ENCODE data around the gene ANTXR2. TPM values are rescaled to one million over a fixed set of nuclear protein-coding genes. Genes with fewer than 3 reads are reported as not detected.
"Not testable (repeated sequence)": the region's sequence is repeated elsewhere in the genome, so short reads cannot be mapped to it uniquely, and the experiment has no call there.

ANTXR2 gene
- total RNA-seq, 2 donors from 2014 or later, result 111 to 164 TPM

GRCh38 chr4:80007745-80008149 lies 65.3 kb downstream of the ANTXR2 start:
- intact Hi-C loops (cut with DNase I), result no loop called here

GRCh38 chr4:80006935-80007744 lies 65.9 kb downstream of the ANTXR2 start:
- DNase-seq (ENCODE audit: low spot score), result no peak
- intact Hi-C loops (cut with DNase I), result no loop called here

More at GRCh38 chr4:80007745-80008149, 65.3 kb downstream of the ANTXR2 start:
- DNase-seq (ENCODE audit: low spot score), result no peak

GRCh38 chr4:80005863-80006262 lies 67.2 kb downstream of the ANTXR2 start:
- DNase-seq (ENCODE audit: low spot score), result no peak
- intact Hi-C loops (cut with DNase I), result no loop called here

GRCh38 chr4:80004319-80004718 lies 68.7 kb downstream of the ANTXR2 start:
- intact Hi-C loops (cut with DNase I), result no loop called here
- no peak for DNase-seq (ENCODE audit: low spot score)

GRCh38 chr4:80002559-80002958 lies 70.5 kb downstream of the ANTXR2 start:
- DNase-seq (ENCODE audit: low spot score), result not testable (repeated sequence)

DNA sequence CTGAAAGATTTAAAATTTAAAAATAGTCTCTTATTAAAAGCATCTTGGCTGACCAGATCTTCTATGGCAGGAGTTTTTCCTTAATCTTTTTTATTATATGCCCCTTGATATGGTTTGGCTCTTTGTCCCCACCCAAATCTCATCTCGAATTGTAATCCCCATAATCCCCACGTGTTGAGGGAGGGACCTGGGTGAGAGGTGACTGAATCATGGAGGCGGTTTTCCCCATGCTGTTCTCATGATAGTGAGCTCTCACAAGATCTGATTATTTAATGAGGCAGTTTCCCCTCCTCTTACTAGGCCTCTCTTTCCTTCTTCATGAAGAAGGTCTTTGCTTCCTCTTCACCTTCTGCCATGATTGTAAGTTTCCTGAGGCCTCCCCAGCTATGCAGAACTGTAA lies 74.0 kb downstream of the ANTXR2 start:
- intact Hi-C loops (cut with DNase I); DNase-seq (ENCODE audit: low spot score): not testable (repeated sequence)

More at GRCh38 chr4:80002559-80002958, 70.5 kb downstream of the ANTXR2 start:
- intact Hi-C loops (cut with DNase I), result not testable (repeated sequence)

DNA sequence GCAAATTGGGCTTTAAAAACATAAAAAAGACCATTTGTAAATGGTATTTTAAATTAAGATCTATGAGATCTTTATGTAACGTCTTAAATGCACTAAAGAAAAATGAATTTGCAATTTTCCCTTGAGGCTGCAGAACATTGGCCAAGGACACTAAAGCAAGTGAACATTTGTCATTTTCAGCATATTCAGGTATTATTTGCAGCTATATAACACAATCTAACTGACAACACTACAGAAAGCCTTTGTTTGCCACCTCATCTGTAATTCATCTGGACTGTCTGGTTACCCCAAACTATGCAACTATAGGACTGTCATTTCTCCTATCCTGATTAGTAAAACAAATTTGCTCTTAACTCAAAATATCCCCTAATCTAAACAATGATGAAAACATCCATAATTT lies 74.8 kb downstream of the ANTXR2 start:
- no peak for DNase-seq (ENCODE audit: low spot score)
- intact Hi-C loops (cut with DNase I), result no loop called here

DNA sequence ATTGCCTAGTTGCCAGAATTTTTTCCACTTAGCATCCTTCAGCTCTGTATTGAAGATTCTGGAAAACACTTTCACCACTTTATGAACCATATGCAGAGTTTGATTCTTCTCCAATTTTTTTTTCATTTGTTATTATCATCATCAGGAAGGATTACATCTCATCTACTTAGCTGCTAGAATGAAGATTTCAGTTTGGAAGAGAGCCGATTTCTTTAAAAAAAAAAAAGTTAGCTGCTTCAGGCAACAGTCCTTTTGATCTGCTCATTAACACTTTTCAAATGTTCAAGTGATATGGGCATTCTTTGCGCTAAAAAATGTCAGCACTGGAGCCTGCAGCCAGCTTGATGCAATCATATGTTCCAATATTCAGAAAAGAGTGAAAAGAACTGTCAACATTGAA lies 76.2 kb downstream of the ANTXR2 start:
- intact Hi-C loops (cut with DNase I), result no loop called here
- DNase-seq (ENCODE audit: low spot score), result no peak

DNA sequence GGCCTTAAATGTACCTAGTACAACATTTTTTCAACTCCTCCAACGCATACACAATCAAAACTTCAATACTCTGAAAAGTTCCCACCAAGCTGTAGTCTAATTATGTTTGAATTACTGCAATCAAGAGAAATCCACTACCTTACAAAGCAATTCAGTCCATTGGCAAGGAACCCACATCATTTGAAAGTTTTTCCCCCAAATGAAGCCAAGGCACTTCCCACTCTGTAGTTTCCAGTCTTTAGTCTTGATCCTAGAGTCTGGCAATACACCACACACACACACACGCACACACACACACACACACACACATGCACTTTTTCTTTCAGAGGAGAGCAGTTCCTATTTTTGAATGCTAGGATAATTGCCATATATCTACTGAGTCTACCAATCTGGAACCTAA lies 79.6 kb downstream of the ANTXR2 start:
- intact Hi-C loops (cut with DNase I), result no loop called here
- DNase-seq (ENCODE audit: low spot score), result no peak

- no peak for DNase-seq (ENCODE audit: low spot score)
- intact Hi-C loops (cut with DNase I), result no loop called here
Measured at GRCh38 chr4:79991601-79992000, 81.4 kb downstream of the ANTXR2 start.

DNA sequence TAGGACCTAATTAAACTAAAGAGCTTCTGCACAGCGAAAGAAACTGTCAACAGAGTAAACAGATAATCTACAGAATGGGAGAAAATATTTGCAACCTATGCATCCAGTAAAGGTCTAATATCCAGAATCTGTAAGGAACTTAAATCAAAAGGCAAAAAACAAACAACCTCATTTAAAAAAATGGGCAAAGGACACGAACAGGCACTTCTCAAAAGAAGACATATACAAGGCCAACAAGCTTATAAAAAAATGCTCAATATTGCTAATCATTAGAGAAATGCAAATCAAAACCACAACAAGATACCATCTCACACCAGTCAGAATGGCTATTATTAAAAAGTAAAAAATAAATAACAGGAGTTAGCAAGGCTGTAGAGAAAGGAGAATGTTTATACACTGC lies 81.9 kb downstream of the ANTXR2 start:
- intact Hi-C loops (cut with DNase I); DNase-seq (ENCODE audit: low spot score): not testable (repeated sequence)

- intact Hi-C loops (cut with DNase I), result no loop called here
- no peak for DNase-seq (ENCODE audit: low spot score)
Measured at GRCh38 chr4:79987401-79987800, 85.6 kb downstream of the ANTXR2 start.

DNA sequence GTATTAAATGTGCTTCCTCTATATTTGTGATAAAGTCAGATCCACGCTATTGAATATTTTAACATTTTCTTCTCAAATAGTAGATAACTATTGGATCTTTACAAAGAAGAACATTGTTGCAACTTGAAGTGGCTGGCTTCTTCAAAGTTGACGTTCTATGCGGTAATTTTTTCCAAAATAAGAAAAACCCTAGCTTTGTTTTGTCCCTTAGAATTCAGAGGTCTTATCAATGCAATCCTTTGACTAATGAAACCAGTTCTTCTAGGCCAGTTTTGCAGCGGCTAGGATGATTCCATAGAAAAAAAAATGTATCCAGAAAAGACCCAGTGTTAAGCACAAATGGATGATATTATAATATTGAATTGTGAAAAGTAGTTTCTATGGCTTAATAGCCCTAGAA lies 89.6 kb downstream of the ANTXR2 start:
- no peak for DNase-seq (ENCODE audit: low spot score)
- intact Hi-C loops (cut with DNase I), result no loop called here

DNA sequence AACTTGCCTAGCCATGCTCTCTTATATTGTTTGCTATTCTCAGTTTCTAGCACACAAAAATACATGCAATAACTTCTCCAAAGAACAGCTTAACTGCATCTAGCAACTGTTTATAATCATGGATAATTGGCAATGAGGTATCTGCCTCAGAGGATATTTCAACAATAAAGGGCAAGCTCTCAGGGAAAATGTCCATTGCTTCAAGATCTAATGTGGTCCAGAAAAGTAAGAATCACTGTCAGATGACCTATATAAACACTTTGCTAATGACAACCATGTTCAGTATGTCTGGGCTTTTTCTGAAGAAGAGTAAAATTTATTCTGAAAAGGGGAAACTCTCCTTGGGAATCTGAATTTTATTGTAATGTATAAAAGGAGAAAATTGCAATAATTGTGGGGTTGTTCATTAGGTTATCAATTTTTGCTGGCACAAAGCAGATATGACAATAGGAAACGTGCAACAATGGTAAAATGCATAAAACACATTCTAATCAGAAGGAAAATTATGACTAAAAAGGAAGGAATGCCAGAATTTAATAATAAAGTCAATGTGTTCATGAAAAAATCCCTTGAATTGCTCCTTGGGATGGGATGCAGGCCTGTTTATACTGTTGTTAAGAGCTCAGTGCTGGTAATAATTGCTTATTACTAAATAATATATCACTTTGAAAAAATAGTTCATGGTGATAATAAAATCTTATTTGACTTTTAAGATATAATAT lies 90.3 kb downstream of the ANTXR2 start:
- DNase-seq (ENCODE audit: low spot score), result no peak
- intact Hi-C loops (cut with DNase I), result no loop called here

DNA sequence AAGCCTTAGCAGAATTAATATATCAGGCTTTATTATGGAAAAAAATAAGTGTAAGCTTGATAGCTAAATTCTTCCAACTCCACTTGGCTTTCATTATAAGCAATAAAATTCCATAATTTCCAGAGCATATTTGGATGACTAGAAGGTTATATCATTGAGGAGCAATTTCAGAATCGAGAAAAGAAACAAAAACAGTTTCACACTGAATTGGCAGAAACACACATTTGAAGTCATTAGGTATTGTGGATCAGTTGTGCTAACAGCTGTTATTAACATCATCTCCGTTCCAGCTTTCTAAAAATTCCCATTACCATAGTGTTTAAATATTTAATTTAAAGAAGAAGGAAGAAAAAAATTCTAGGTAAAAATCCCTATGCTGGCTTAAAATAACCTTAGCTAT lies 92.6 kb downstream of the ANTXR2 start:
- intact Hi-C loops (cut with DNase I), result no loop called here
- no peak for DNase-seq (ENCODE audit: low spot score)

DNA sequence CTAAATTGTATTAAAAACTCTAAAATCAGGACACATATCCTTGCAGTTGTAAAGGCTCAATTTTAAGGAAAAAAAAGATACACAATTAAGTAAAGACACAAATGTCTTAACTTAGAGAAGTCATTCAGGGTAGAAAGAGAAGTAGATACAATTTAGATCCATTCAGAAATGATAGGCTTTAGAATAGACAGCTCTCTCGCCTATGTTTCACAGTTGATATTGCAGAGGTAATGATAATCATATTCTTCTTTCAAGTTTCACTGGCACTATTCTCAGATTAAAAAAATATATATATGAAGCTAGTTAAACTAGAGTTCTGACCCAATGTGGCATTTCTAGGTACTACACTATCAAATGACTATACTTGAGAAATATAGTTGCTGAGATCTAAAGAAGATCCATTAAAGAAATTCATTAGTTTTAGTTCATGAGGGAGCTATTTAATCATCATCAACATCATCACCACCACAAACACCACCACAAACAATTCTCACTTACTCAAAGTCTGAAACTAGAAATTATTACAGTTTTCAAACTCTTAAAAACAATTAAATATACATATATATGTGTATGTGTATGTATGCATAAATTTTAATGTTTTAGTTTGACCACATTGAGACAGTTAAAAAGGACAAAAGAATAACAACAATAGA lies 93.1 kb downstream of the ANTXR2 start:
- intact Hi-C loops (cut with DNase I), result no loop called here
- DNase-seq (ENCODE audit: low spot score), result no peak

- DNase-seq (ENCODE audit: low spot score), result no peak
- intact Hi-C loops (cut with DNase I), result no loop called here
Measured at GRCh38 chr4:79977131-79977840, 95.7 kb downstream of the ANTXR2 start.

DNA sequence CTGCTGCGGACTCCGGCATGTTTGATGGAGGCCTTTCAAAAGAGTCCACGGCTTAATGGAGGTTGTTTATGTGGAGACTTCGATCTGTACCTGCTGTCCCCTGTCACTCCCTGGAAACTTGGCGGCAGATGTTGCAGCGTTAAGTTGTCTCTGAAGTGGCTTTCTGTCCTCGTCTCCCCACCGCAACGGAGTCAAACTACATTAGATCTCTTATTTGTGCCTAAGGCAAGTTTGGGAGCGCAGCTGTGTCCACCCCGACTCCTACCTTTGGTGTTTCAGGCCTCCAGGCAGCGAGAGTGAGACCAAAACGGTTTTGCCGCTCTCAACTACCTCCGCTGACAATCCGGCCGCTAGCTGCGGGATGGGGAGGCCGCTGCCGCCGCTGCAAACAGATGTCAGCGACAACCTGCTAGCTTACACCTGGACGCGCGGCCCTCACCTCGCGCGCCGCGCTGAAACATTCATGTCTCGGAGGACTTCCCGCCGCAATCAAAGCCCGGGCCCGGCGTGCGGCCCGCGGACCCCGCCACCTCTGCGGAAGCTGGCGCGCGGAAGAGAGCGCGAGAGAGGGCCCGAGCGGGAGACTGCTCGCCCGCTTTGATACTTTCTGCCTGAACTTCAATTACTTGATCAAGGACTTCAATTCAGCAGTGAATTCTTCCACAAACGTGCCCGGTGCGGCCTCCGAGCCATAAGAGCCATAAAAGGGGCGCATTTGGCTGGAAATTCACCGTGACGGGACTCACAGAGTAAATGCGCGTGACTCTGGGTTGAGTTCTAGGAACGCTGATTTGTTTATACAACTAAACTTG lies 108.4 kb downstream of the ANTXR2 start:
- intact Hi-C loops (cut with DNase I), result no loop called here
- peak; percentile 58 for DNase-seq (ENCODE audit: low spot score)

DNA sequence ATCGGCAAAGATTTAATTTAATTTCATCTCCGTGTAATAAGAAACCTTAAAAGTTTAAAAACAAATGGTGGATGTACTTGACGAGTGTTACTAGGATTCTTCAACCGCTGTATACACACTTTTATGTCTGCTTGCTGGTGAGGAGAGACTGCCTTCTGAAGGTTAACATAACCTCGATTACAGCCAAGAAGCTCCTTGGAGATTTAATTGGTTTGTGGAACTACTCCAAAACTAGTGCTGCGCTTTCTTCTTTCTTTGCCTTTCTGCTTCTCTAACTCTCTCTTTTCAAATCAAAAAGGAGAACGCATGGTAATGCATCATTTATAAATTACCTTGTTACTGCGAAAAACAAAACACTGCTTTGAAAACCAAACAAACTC lies 109.0 kb downstream of the ANTXR2 start:
- no peak for DNase-seq (ENCODE audit: low spot score)
- intact Hi-C loops (cut with DNase I), result no loop called here

Measured in posterior vena cava (tissue), 2 donors.